PC-3 (cell line): Measurements from ENCODE around the gene CNTRL. TPM values are rescaled to one million over a fixed set of nuclear protein-coding genes. Genes with fewer than 3 reads are reported as not detected.
A peak's percentile ranks its signal among the peaks of the same experiment; 100 is the strongest.

Experiments
- ATAC-seq: fragments of 200-7000 bp; cut with Tn5 transposase; 2 replicates; pipeline ENCODE4 v1.9.1; 2020; ENCODE audit warnings: mild to moderate bottlenecking, moderate library complexity
- BruUV-seq: library from RNA; stranded (reverse); fragments of 400-500 nt; replicated peaks from 2 replicates; lab custom pipeline; 2021; lab: Mats Ljungman, UMichigan
- CTCF ChIA-PET: fragments of 300-600 bp; sonication (Branson Sonifier 250); formaldehyde crosslinking; loops from one replicate; lab custom pipeline; 2022; ENCODE audit warnings: antibody characterized with exemption; lab: Charles Lee
- POLR2A ChIA-PET: fragments of 300-600 bp; sonication (Branson Sonifier 250); formaldehyde crosslinking; loops from one replicate; lab custom pipeline; 2022; ENCODE audit warnings: antibody characterized with exemption; ENCODE audit not compliant: unreplicated experiment; lab: Charles Lee
- DNase-seq: peaks from one replicate; pipeline ENCODE4 v3.0.0-alpha.2; 2015
- H2AFZ ChIP-seq: fragments of 300-600 bp; sonication (generic); 2 replicates; pipeline ENCODE4 v1.6.0; 2016; ENCODE audit warnings: antibody characterized with exemption, low read length
- H3F3A ChIP-seq: fragments of 300-600 bp; sonication (generic); one replicate; pipeline ENCODE4 v1.6.0; 2017; ENCODE audit warnings: antibody characterized with exemption, low read length, control low read depth, mild to moderate bottlenecking; ENCODE audit not compliant: unreplicated experiment
- H3K27ac ChIP-seq: fragments of 300-600 bp; sonication (generic); 2 replicates; pipeline ENCODE4 v1.5.1; 2016; ENCODE audit warnings: mild to moderate bottlenecking, low read length
- H3K27me3 ChIP-seq: fragments of 300-600 bp; sonication (generic); 2 replicates; pipeline ENCODE4 v1.6.1; 2016; ENCODE audit warnings: low read length, mixed read lengths
- H3K36me3 ChIP-seq: fragments of 300-600 bp; sonication (generic); 2 replicates; pipeline ENCODE4 v1.6.1; 2016; ENCODE audit warnings: low read depth, mixed run types, low read length, mixed read lengths
- H3K4me1 ChIP-seq: fragments of 300-600 bp; sonication (generic); 2 replicates; pipeline ENCODE4 v1.5.1; 2016; ENCODE audit warnings: low read length; ENCODE audit not compliant: insufficient read depth
- H3K4me2 ChIP-seq: fragments of 300-600 bp; sonication (generic); 2 replicates; pipeline ENCODE4 v1.6.0; 2016; ENCODE audit warnings: low read length
- H3K4me3 ChIP-seq: fragments of 300-600 bp; sonication (generic); 2 replicates; pipeline ENCODE4 v1.5.1; 2016; ENCODE audit warnings: mild to moderate bottlenecking, low read length, mixed read lengths
- H3K79me2 ChIP-seq: fragments of 300-600 bp; sonication (generic); 2 replicates; pipeline ENCODE4 v1.6.1; 2017; ENCODE audit warnings: low read length, mixed read lengths
- H3K9ac ChIP-seq: fragments of 300-600 bp; sonication (generic); 2 replicates; pipeline ENCODE4 v1.6.0; 2016; ENCODE audit warnings: mild to moderate bottlenecking, low read length
- H3K9me2 ChIP-seq: fragments of 300-600 bp; sonication (generic); replicated peaks from 2 replicates; pipeline ENCODE4 v1.6.1; 2016; ENCODE audit warnings: mixed run types, low read length, mixed read lengths
- H3K9me3 ChIP-seq: fragments of 300-600 bp; sonication (generic); 2 replicates; pipeline ENCODE4 v1.6.1; 2016; ENCODE audit warnings: low read length, mixed read lengths
- H4K20me1 ChIP-seq: fragments of 300-600 bp; sonication (generic); 2 replicates; pipeline ENCODE4 v1.6.1; 2016; ENCODE audit warnings: low read length, mixed read lengths
- EZH2 ChIP-seq: fragments of 300-600 bp; sonication (generic); IDR thresholded peaks from one replicate; pipeline ENCODE4 v1.6.1; 2017; ENCODE audit warnings: antibody characterized with exemption, mild to moderate bottlenecking, low read length; ENCODE audit not compliant: unreplicated experiment
- EZH2phosphoT487 ChIP-seq: fragments of 300-600 bp; sonication (generic); IDR thresholded peaks from 2 replicates; pipeline ENCODE4 v1.6.1; 2018; ENCODE audit warnings: mild to moderate bottlenecking, antibody characterized with exemption, low read length, borderline replicate concordance
- intact Hi-C: fragments of 100-400 bp; cut with micrococcal nuclease; formaldehyde crosslinking; loops from 2 replicates; pipeline ENCODE4 v1.9.0; 2023
- total RNA-seq: library from RNA; depleted of rRNA; stranded (reverse); fragments of >200 nt; gene quantifications from 2 replicates; pipeline ENCODE4 v1.2.3, GENCODE V29; 2014
- TF ChIP-seq, protein P1 (sequence below): fragments of 300-600 bp; sonication (generic); conservative IDR thresholded peaks from 2 replicates; pipeline ENCODE4 v1.5.1; 2017; ENCODE audit warnings: antibody characterized with exemption, low read depth, mild to moderate bottlenecking, low read length

CNTRL gene
- total RNA-seq, 1 experiment from 2014 or later, result 6.0 TPM

DNA sequence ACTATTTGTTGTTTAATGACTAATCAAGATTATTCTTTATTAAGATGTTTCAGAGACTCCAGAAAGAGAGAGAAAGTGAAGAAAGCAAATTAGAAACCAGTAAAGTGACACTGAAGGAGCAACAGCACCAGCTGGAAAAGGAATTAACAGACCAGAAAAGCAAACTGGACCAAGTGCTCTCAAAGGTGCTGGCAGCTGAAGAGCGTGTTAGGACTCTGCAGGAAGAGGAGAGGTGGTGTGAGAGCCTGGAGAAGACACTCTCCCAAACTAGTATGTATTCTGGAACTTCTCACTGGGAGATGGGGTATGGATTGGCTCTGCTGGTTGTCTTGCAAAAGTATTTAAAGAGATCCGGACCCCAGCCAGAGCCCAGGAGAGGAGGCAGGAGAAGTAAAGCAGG, 93.3 kb downstream of the CNTRL start:
- intact Hi-C loops, result no loop called here
- ChIA-PET POLR2A (no interaction called here), CTCF (no interaction called here)
- H3K36me3 ChIP-seq, result peaks cover 8% of the 10 kb centered on the region; the same call in 1 of the 2 replicates
- H3K9me3 ChIP-seq, result no peaks in the 10 kb centered on the region
- H3K4me1 ChIP-seq, result no peaks in the 10 kb centered on the region
- no peaks in the 10 kb centered on the region for H3K79me2 ChIP-seq
- no peaks in the 10 kb centered on the region for H3K27me3 ChIP-seq
- BruUV-seq, result no TSS peak
- no peak overlapping the region for H2AFZ ChIP-seq
- no peaks in the 10 kb centered on the region for H4K20me1 ChIP-seq
- H3F3A ChIP-seq, result no peaks in the 10 kb centered on the region
- ATAC-seq (no peak), DNase-seq (no peak)
- H3K9me2 ChIP-seq, result no peaks in the 10 kb centered on the region
- TF ChIP-seq EZH2 (no peak), EZH2phosphoT487 (no peak)
- TF ChIP-seq, protein P1, sequence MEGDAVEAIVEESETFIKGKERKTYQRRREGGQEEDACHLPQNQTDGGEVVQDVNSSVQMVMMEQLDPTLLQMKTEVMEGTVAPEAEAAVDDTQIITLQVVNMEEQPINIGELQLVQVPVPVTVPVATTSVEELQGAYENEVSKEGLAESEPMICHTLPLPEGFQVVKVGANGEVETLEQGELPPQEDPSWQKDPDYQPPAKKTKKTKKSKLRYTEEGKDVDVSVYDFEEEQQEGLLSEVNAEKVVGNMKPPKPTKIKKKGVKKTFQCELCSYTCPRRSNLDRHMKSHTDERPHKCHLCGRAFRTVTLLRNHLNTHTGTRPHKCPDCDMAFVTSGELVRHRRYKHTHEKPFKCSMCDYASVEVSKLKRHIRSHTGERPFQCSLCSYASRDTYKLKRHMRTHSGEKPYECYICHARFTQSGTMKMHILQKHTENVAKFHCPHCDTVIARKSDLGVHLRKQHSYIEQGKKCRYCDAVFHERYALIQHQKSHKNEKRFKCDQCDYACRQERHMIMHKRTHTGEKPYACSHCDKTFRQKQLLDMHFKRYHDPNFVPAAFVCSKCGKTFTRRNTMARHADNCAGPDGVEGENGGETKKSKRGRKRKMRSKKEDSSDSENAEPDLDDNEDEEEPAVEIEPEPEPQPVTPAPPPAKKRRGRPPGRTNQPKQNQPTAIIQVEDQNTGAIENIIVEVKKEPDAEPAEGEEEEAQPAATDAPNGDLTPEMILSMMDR, result no peak
- H3K4me2 ChIP-seq, result no peak overlapping the region
- no peak overlapping the region for H3K27ac ChIP-seq
- H3K4me3 ChIP-seq, result no peak overlapping the region
- H3K9ac ChIP-seq, result no peak overlapping the region

DNA sequence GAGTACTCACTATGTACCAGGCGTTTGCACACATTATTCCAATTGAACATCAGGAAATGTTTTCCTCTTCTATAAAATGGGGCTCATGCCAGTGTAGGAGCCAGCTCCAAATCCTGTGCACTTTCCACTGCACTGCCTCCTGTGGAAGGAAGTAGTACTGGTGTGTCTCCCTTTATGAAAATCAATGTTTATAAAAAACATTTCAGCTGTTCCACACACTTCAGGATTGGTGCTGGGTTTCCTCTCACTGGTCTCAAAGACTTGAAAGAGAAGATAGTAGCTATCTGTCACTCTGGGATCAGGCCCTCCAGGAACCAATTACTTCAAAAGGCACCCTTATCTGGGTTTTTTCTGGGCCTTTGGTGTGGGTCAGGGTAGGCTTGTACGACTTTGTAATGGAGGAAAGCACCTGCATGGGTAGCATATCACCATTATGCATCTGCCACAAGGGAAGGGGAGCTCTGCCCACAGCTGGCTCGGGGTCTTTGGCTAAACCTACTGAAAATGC, 94.4 kb downstream of the CNTRL start:
- Histone ChIP-seq H3K79me2 (no peaks in the 10 kb centered on the region), H3K4me3 (no peak overlapping the region), H3K27ac (no peak overlapping the region), H3K9ac (no peak overlapping the region), H3K4me2 (no peak overlapping the region), H3K4me1 (no peaks in the 10 kb centered on the region), H2AFZ (no peak overlapping the region), H3F3A (no peaks in the 10 kb centered on the region), H3K9me3 (no peaks in the 10 kb centered on the region), H4K20me1 (no peaks in the 10 kb centered on the region), H3K27me3 (no peaks in the 10 kb centered on the region), H3K9me2 (no peaks in the 10 kb centered on the region), H3K36me3 (peaks cover 15% of the 10 kb centered on the region; the same call in 1 of the 2 replicates)
- ChIA-PET CTCF (interaction anchor here (0.6 kb wide), 1 partner anchor 183 kb away, joined by 3 read pairs; no protein-coding TSS in a partner anchor), POLR2A (no interaction called here)
- DNase-seq (peak; percentile 31), ATAC-seq (peak; percentile 70)
- no TSS peak for BruUV-seq
- intact Hi-C loops, result no loop called here
- no peak for TF ChIP-seq EZH2
- no peak for TF ChIP-seq EZH2phosphoT487
- TF ChIP-seq, protein P1, result peak; percentile 56

DNA sequence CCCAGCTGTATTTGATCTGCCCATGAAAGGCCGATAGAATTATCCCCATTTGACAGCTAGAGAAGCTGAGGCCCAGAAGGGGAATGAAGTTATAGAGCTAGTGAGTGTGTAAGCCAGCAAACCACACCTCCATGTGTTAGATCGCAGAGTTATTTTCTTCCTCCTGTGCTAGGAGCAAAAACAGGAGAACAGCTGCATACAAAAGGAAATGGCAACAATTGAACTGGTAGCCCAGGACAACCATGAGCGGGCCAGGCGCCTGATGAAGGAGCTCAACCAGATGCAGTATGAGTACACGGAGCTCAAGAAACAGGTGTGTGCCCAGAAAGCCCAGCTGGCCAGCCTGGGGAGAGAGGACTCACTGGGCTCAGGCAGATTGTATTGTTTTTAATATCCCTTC, 96.5 kb downstream of the CNTRL start:
- intact Hi-C loops, result no loop called here
- BruUV-seq, result no TSS peak
- H3K27me3 ChIP-seq, result no peaks in the 10 kb centered on the region
- H3K27ac ChIP-seq, result no peak overlapping the region
- TF ChIP-seq, protein P1, result no peak
- TF ChIP-seq EZH2phosphoT487 (no peak), EZH2 (no peak)
- H3K4me3 ChIP-seq, result no peak overlapping the region
- peaks cover 16% of the 10 kb centered on the region; the same call in 1 of the 2 replicates for H3K36me3 ChIP-seq
- no peaks in the 10 kb centered on the region for H3K4me1 ChIP-seq
- no peaks in the 10 kb centered on the region for H4K20me1 ChIP-seq
- ATAC-seq (no peak), DNase-seq (no peak)
- no peaks in the 10 kb centered on the region for H3K9me3 ChIP-seq
- H3F3A ChIP-seq, result no peaks in the 10 kb centered on the region
- no peak overlapping the region for H3K9ac ChIP-seq
- H3K4me2 ChIP-seq, result no peak overlapping the region
- no peaks in the 10 kb centered on the region for H3K9me2 ChIP-seq
- ChIA-PET POLR2A (no interaction called here), CTCF (no interaction called here)
- H3K79me2 ChIP-seq, result no peaks in the 10 kb centered on the region
- no peak overlapping the region for H2AFZ ChIP-seq
